Epithelial cell of esophagus (primary cell): ENCODE measurements around the gene DGKH.
A peak's percentile ranks its signal among the peaks of the same experiment; 100 is the strongest.

ENCODE experiments used
- DNase-seq: peaks from one replicate; pipeline ENCODE4 v3.0.0; 2010; ENCODE audit warnings: low read depth
- H3K4me3 ChIP-seq: 2 replicates; pipeline ENCODE4 v1.5.1; 2011; ENCODE audit warnings: mild to moderate bottlenecking, low read length, control low read depth
- CTCF ChIP-seq: IDR thresholded peaks from 2 replicates; pipeline ENCODE4 v1.5.1; 2011; ENCODE audit warnings: low read depth, mild to moderate bottlenecking, low read length, control low read depth, inconsistent platforms; ENCODE audit not compliant: insufficient read depth; ENCODE audit errors: missing control alignments

DGKH gene

GRCh38 chr13:42035905-42036521 is 12.4 kb upstream of the DGKH start:
- no peak for TF ChIP-seq CTCF
- no peak for DNase-seq
- H3K4me3 ChIP-seq = no peak overlapping the region

GRCh38 chr13:42036711-42037110 is 11.7 kb upstream of the DGKH start:
- H3K4me3 ChIP-seq = no peak overlapping the region
- TF ChIP-seq CTCF = no peak
- DNase-seq = no peak

GRCh38 chr13:42038661-42039456 is 9.6 kb upstream of the DGKH start:
- no peak for TF ChIP-seq CTCF
- no peak for DNase-seq
- H3K4me3 ChIP-seq = no peak overlapping the region

- TF ChIP-seq CTCF = peak; percentile 4
- DNase-seq = no peak
- H3K4me3 ChIP-seq = peak overlapping the region; percentile 73
Observed at GRCh38 chr13:42039457-42039945, 8.9 kb upstream of the DGKH start.

GRCh38 chr13:42039946-42040729 is 8.3 kb upstream of the DGKH start:
- DNase-seq = peak; percentile 83
- TF ChIP-seq CTCF = no peak
- peak overlapping the region; percentile 73 for H3K4me3 ChIP-seq

GRCh38 chr13:42040730-42041010 is 7.8 kb upstream of the DGKH start:
- no peak for DNase-seq
- no peak for TF ChIP-seq CTCF
- H3K4me3 ChIP-seq = peak overlapping the region; percentile 79
